ENCODE data around the gene ADAM19.

ADAM19 gene

GRCh38 chr5:157523976-157524375, 51.6 kb downstream of the ADAM19 start:
- H3K27ac ChIP-seq: no peak overlapping the region
- ChIA-PET CTCF (no interaction called here), POLR2A (ENCODE audit: low non-redundant PET) (no interaction called here)
- no peak for DNase-seq (ENCODE audit: low spot score)
- no peak for TF ChIP-seq CTCF (conservative IDR thresholded peaks at IDR 0.05; ENCODE audit: low read depth)

DNA sequence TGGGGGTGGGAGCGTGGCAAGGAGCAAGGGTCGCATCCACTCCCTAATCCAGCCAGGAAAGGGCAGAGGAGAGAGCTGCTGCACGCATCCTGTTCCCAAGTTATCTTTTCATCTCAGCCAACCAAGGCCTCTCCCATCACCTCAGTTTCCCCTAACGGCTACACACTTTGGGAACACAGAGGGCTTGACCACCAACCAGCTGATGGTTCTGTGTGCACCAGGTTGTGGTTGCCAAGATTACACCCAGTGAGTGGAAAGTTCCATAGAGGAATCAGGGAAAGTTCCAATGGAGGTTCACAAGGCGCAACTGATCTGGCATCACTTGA, 53.9 kb downstream of the ADAM19 start:
- POLR2A ChIA-PET (ENCODE audit: low non-redundant PET): no interaction called here
- CTCF ChIA-PET: interaction anchor here (0.7 kb wide), 1 partner anchor 129 kb away, joined by 3 read pairs; no protein-coding TSS in a partner anchor
- no peak overlapping the region for H3K27ac ChIP-seq
- no peak for TF ChIP-seq CTCF (conservative IDR thresholded peaks at IDR 0.05; ENCODE audit: low read depth)
- DNase-seq (ENCODE audit: low spot score): no peak

DNA sequence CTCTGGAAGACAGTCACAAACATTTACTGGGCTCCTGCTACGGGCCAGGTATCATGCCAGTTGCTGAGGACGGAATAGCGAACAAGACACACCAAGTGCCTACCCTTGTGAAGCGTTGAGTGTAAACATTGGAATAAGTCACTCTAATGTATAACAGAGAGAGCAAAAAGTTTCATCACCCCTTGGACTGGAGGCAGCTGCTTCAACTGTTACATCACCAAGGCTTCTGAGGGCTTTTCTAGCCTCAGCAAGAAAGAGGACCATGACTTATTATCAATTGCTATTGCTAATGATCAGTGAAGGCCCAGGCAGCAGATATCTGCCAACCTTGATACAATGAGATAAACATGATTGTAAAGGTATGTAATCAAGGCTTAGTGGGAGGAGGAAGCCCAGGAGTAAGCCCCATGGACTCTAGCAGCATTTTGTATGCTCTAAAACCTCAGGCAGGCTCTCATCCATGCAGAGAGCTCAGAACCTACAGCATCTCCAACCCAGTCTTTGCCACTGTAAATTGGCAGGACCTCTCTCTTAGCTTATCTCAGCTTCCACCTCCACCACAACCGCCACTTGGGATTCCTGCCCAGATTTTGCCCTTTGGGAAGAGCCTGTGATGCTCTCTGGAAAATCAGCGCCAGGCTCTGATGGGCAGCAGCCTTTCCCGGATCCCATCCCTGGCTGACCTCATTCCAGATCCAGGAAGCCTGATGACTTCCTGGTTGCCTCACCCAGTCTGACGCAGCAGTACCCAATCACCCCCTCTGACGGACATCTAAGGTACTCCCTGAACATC, 54.5 kb downstream of the ADAM19 start:
- no peak overlapping the region for H3K27ac ChIP-seq
- no peak for TF ChIP-seq CTCF (conservative IDR thresholded peaks at IDR 0.05; ENCODE audit: low read depth)
- peak; percentile 25 for DNase-seq (ENCODE audit: low spot score)
- ChIA-PET CTCF (interaction anchor here (0.7 kb wide), 1 partner anchor 130 kb away, joined by 3 read pairs; no protein-coding TSS in a partner anchor), POLR2A (ENCODE audit: low non-redundant PET) (no interaction called here)

- H3K27ac ChIP-seq: no peak overlapping the region
- CTCF ChIA-PET: interaction anchor here (0.5 kb wide), 1 partner anchor 76 kb away, joined by 3 read pairs; no protein-coding TSS in a partner anchor
- POLR2A ChIA-PET (ENCODE audit: low non-redundant PET): no interaction called here
- DNase-seq (ENCODE audit: low spot score): no peak
- no peak for TF ChIP-seq CTCF (conservative IDR thresholded peaks at IDR 0.05; ENCODE audit: low read depth)
Measured at GRCh38 chr5:157519579-157520253, 55.9 kb downstream of the ADAM19 start.

GRCh38 chr5:157518963-157519362, 56.6 kb downstream of the ADAM19 start:
- ChIA-PET POLR2A (ENCODE audit: low non-redundant PET) (no interaction called here), CTCF (interaction anchor here (0.5 to 0.6 kb wide), 2 partner anchors 75 to 95 kb away, joined by 3 read pairs; no protein-coding TSS in a partner anchor)
- TF ChIP-seq CTCF (conservative IDR thresholded peaks at IDR 0.05; ENCODE audit: low read depth): no peak
- no peak for DNase-seq (ENCODE audit: low spot score)
- no peak overlapping the region for H3K27ac ChIP-seq

DNA sequence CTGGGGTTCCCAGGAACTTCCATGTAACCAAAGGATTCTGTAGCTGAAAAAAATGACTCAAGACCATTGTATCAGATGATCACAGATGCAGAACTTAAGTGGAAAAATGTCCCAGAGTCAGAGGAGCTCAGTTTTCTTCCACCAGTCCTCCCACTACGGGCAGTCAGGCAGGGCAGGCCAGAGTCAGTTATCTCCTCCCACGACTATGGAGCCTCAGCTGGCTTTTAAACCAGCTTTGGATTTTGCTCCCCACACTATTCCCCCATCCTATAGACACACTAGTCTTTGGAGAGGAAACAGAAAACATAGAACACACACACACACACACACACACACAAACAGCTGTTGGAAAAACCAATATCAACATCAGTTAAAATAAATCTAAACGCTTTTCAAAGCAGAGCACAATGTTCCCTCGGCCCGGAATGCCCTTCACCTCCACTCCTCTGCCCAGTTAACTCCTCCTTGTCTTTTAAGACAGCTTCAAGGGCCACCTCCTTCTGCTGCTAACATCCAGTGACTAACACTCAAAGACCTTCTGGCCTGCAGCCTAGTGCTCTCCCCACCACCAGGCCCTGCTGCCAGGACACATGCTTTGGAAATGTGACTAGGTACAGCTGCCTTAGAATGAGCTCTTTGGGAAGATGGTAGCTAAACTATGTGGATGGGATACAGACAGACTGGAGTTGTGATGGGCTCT, 58.8 kb downstream of the ADAM19 start:
- no peak for TF ChIP-seq CTCF (conservative IDR thresholded peaks at IDR 0.05; ENCODE audit: low read depth)
- no peak overlapping the region for H3K27ac ChIP-seq
- ChIA-PET POLR2A (ENCODE audit: low non-redundant PET) (no interaction called here), CTCF (interaction anchor here (0.8 to 1.1 kb wide), 5 partner anchors 9 to 226 kb away, joined by 3 to 4 read pairs (median 3); no protein-coding TSS in a partner anchor)
- DNase-seq (ENCODE audit: low spot score): peak; percentile 16
